ENCODE data around the gene SLC38A4. TPM values are rescaled to one million over a fixed set of nuclear protein-coding genes. Genes with fewer than 3 reads are reported as not detected.

Gene SLC38A4
- total and polyA plus RNA-seq, 2 experiments from 2014 or later: 6.2 to 12.5 TPM

- no peak for ATAC-seq
Observed at GRCh38 chr12:46717159-46717558, 108.6 kb downstream of the SLC38A4 start.

More at GRCh38 chr12:46717159-46717558, 108.6 kb downstream of the SLC38A4 start:
- H3K9me2 ChIP-seq (ENCODE audit: insufficient read depth): 0 out of 2 replicates have a peak, but pooled peaks cover 7% of the 10 kb centered on the region
- no peak overlapping the region for H3K4me2 ChIP-seq
- H3K27me3 Mint-ChIP-seq (ENCODE audit: insufficient read depth, low read depth, poor library complexity): peaks cover 4% of the 10 kb centered on the region
- TF ChIP-seq REST (IDR thresholded peaks at IDR 0.05; ENCODE audit: unreplicated experiment) (no peak), CREB1 (CRISPR knock-in tag; IDR thresholded peaks at IDR 0.05; ENCODE audit: low read depth) (no peak), ZNF462 (CRISPR knock-in tag; IDR thresholded peaks at IDR 0.05) (no peak), POLR2AphosphoS5 (IDR thresholded peaks at IDR 0.05; ENCODE audit: low read depth) (no peak), ETS1 (IDR thresholded peaks at IDR 0.05) (no peak), CTCF (conservative IDR thresholded peaks at IDR 0.05; ENCODE audit: low read depth in 2 of 2) (no peak), ZNF331 (CRISPR knock-in tag; IDR thresholded peaks at IDR 0.05; ENCODE audit: low read depth) (no peak), EZH2 (IDR thresholded peaks at IDR 0.05; ENCODE audit: low read depth, unreplicated experiment) (no peak), NANOG (IDR thresholded peaks at IDR 0.05; ENCODE audit: borderline replicate concordance) (no peak), JUNB (IDR thresholded peaks at IDR 0.05; ENCODE audit: unreplicated experiment) (no peak), EZH2phosphoT487 (IDR thresholded peaks at IDR 0.05; ENCODE audit: unreplicated experiment) (no peak), STAT1 (IDR thresholded peaks at IDR 0.05; ENCODE audit: unreplicated experiment) (no peak), ZNF114 (CRISPR knock-in tag; IDR thresholded peaks at IDR 0.05) (no peak)
- no peak overlapping the region for H3K4me3 Mint-ChIP-seq
- no peaks in the 10 kb centered on the region for H3F3A ChIP-seq (replicated peaks; ENCODE audit: low read depth)
- no peaks in the 10 kb centered on the region for H3K4me1 ChIP-seq (ENCODE audit: insufficient read depth)
- DNase-seq (ENCODE audit: low spot score): no peak
- H2AFZ ChIP-seq: no peak overlapping the region
- H3K27me3 ChIP-seq (ENCODE audit: insufficient read depth): no peaks in the 10 kb centered on the region
- H3K36me3 ChIP-seq (ENCODE audit: insufficient read depth): no peaks in the 10 kb centered on the region
- H3K36me3 Mint-ChIP-seq (ENCODE audit: low read depth): no peaks in the 10 kb centered on the region
- no peaks in the 10 kb centered on the region for H4K20me1 ChIP-seq (replicated peaks; ENCODE audit: insufficient read depth)
- H3K4me3 ChIP-seq: no peak overlapping the region
- no peak overlapping the region for H3K27ac ChIP-seq (ENCODE audit: low read depth)
- no peaks in the 10 kb centered on the region for H3K4me1 Mint-ChIP-seq
- H3K9me3 Mint-ChIP-seq: peaks cover 3% of the 10 kb centered on the region; the same call in 1 of the 3 replicates
- H3K27ac Mint-ChIP-seq: no peak overlapping the region
- no peaks in the 10 kb centered on the region for H3K79me2 ChIP-seq (replicated peaks; ENCODE audit: insufficient read depth)
